IPS-18c (cell line): ENCODE data around the gene OGFR.

Experiments
- H3K4me3 ChIP-seq: 2 replicates; pipeline ENCODE4 v1.7.0; 2013; ENCODE audit warnings: low read depth, mild to moderate bottlenecking, low read length, moderate library complexity; ENCODE audit not compliant: insufficient read depth
- H3K9me3 ChIP-seq: one replicate; pipeline ENCODE4 v1.6.1; 2013; ENCODE audit warnings: mild to moderate bottlenecking, low read length, moderate library complexity; ENCODE audit not compliant: control insufficient read depth, insufficient read depth

OGFR gene

DNA sequence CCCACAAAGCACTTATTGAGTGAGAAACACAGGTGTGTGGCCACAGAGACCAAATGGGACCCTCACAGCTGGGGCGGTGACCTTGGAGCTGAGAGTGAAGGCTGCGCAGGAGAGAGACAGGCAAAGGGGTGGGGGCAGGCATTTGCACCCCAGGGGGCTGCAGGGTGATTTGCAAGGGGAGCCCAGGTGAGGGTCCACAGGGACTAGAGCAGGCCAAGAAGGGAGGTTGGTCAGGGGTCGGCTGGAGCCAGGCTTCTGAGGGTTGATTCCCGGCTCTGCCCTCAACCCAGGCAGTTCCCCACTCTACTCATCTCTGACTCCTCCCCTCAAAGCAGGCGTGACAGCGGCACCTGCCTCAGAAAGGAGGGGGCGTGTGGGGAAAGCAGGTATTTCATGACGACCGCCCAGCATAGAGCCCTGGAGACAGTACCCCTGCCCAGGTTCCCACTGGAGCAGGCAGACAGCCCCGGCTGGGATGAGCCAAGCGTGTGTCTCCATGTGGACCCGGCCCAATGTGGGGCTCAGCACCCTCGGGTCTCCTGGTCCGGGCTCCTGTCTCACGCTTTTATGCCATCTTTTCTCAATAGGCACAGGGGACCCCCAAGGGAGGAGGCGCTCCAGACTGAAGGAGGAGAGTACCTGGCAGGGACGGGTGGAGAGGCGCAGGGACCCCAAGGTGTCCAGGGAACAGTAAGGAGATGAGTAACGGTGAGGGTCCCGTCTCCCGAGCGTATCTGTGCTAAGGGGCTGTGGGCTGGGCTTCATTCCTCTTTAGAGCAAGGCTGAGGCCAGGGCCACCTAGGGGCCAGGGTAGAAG, 11.5 kb upstream of the OGFR start:
- Histone ChIP-seq H3K4me3 (no peak overlapping the region), H3K9me3 (no peaks in the 10 kb centered on the region)

DNA sequence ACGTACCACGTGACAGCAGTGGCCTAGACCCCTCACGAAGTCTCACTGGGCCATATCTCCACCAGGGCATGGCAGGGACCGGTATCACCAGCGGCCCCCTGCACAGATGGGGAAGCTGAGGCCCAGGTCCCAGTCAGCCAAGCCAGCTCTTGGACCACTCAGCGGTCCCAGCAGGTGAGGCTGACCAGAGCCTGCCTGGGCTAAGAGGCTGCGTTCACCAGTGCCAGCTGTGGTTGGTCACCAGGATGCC, 11.0 kb upstream of the OGFR start:
- H3K4me3 ChIP-seq, result peak overlapping the region; percentile 34
- H3K9me3 ChIP-seq, result no peaks in the 10 kb centered on the region

GRCh38 chr20:62794007-62794724, 10.5 kb upstream of the OGFR start:
- Histone ChIP-seq H3K9me3 (no peaks in the 10 kb centered on the region), H3K4me3 (peak overlapping the region; percentile 58)

DNA sequence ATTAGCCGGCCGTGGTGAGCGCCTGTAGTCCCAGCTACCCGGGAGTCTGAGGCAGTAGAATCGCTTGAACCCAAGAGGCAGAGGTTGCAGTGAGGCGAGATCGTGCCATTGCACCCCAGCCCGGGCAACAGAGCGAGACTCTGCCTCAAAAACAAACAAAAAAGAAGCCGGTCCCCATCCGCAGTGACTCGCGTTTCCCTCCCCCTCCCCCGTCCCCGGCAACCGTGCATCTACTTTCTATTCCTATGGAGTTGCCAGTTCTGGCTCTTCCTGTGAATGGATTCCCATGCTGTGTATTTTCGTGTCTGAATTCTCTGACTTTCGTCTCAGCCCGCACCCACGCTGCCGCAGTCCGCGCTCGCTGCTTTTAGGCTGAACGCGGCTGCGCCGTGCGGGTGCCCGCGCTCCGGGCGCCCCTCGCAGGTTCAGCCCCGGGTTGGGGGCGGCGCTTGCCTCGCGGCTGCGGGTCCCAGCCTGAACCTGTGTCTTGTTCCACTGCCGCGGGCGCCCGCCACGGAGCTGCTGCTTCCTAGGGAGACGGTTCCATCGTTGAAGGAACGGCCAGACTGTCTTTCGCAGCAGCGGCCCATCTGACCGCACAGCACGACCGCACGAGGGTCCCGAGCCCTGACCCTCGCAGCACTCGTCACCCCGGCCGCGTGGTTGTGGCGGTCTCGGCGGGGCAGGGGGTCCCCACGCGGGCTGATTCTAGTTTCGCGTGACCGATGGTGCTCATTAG, 9.4 kb upstream of the OGFR start:
- Histone ChIP-seq H3K9me3 (no peaks in the 10 kb centered on the region), H3K4me3 (peak overlapping the region; percentile 58)

DNA sequence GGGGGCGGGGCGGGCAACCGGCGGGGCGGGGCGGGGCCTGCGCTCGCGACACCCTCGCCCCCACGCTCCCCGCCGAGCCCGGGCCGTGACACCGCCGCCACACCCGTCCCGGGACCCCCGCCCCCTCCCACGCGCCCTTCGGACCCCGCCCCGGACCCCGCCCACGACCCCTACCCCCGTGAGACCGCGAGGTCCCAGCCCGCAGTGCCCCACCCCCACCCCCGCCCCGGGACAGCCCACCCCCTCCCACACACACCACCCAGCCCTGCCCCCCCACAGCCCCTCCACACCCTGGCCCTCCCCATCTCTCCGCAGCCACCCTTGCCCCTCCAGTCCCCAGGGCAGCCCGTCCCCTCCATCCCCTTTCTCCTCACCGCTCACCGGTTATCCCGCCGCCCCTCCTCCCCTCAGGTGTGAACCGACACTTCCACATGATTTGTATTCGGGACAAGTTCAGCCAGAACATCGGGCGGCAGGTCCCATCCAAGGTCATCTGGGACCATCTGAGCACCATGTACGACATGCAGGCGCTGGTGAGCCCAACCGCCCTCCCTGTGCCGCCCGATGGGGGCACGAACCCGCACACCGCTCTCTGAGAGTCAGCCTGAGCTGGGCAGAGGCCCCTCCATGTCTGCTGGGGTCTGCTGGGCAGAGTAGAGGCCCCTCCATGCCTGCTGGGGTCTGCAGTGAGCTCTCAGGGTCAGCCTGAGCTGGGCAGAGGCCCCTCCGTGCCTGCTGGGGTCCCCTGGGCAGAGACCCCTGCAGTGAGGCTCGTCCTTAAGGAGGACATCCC, 7.7 kb upstream of the OGFR start:
- peak overlapping the region; percentile 60 for H3K4me3 ChIP-seq
- no peaks in the 10 kb centered on the region for H3K9me3 ChIP-seq

GRCh38 chr20:62797671-62798532, 6.7 kb upstream of the OGFR start:
- Histone ChIP-seq H3K9me3 (no peaks in the 10 kb centered on the region), H3K4me3 (no peak overlapping the region)

DNA sequence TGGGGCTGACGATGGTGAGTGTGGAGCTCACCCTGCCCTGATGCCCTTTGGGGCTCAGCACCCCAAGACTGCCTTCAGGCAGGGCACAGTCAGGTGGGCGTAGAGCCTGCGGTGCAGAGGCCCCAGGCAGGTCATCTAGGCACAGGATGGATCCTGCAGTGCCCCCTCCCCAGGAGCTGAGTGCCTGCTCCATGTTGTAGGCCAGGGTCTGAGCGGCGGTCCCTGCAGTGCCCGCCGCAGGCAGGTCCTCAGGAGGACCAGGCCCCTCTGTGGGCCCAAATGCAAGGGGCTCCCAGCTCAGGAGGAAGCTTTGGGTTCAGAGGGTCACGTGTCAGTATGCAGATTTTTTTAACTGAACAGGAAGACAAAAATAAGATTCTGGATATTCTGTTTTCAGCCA, 5.6 kb upstream of the OGFR start:
- H3K9me3 ChIP-seq, result no peaks in the 10 kb centered on the region

GRCh38 chr20:62799459-62799858, 5.2 kb upstream of the OGFR start:
- Histone ChIP-seq H3K4me3 (no peak overlapping the region), H3K9me3 (no peaks in the 10 kb centered on the region)

More for the DNA sequence above, 5.6 kb upstream of the OGFR start:
- no peak overlapping the region for H3K4me3 ChIP-seq

- Histone ChIP-seq H3K9me3 (no peaks in the 10 kb centered on the region), H3K4me3 (no peak overlapping the region)
Measured at GRCh38 chr20:62799873-62800272, 4.8 kb upstream of the OGFR start.

DNA sequence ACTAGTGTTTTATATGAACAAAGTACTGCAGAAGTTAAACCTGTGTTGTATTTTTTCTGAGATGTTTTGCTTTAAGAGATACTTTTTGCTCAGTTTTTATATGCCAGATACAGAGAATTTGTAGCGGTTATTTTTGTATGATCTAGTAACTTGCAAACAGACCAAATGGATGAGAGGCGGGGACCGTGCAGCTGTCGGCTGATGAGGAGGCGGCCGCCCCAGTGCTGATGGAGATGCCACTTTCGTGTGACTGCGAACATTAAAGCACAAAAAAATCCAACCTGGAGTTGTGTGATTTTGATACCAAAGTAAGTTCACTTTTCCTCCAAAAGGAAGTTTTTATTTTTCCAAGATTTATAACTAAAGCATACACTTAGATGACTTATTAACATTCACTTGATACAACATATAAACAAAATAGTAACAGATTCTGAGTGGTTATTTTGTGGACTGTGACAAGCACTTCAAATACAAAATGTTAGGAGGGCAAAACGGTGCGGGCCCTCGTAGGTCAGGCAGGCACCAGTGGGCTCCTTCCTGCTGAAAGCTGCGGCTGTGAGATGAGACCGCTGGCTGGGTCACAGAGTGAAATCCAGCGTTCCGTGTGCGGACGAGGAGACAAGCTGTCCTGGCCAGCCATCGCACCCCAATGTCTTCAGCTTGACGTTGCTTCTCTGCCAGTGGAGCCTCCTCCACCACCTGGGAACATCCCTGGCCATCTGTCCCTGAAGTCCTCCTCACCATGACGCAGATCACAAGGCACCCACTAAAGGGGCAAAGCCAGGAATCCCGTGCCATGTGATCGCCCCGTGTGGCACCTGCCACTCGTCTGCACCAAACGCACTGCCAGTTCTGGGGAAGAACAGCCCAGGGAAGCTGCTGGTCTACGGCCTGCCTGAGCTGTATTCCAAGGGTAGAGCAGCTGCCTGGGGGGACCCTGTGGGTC, 4.0 kb upstream of the OGFR start:
- H3K4me3 ChIP-seq, result no peak overlapping the region
- no peaks in the 10 kb centered on the region for H3K9me3 ChIP-seq

GRCh38 chr20:62801284-62802010, 3.2 kb upstream of the OGFR start:
- Histone ChIP-seq H3K4me3 (no peak overlapping the region), H3K9me3 (no peaks in the 10 kb centered on the region)

- Histone ChIP-seq H3K4me3 (no peak overlapping the region), H3K9me3 (no peaks in the 10 kb centered on the region)
Measured at GRCh38 chr20:62802026-62802712, 2.5 kb upstream of the OGFR start.

DNA sequence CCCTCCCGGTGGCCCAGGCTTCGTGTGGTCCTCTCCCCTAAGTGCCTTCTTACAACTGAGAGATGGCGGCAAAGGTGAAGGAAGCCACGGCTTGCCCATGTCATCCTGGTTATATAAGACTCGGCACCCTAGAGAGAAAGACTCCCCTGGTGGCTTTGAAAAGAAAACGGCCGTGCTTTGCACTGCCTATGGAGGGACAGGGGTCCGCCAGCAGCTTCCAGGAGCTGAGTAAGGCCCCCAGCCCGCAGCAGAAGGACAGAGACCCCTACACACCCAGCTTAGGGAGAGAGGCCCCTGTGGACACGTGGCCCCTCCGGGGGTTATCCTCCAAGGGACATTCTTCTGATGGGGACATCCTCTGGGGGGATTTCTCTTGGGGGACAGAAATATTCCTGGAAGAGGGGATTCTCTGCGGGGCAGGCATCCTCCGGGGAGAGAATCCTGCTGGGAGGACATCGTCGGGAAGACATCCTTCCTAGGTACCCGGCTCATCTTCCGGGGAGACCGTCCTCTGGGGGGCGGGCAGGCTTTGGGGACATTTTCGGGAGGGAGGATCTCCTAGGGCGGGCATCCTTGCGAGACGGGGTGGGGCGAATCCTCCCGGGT, 511 bp upstream of the OGFR start:
- Histone ChIP-seq H3K4me3 (peak overlapping the region; percentile 38), H3K9me3 (no peaks in the 10 kb centered on the region)

GRCh38 chr20:62805155-62805710, 598 bp downstream of the OGFR start:
- Histone ChIP-seq H3K4me3 (peak overlapping the region; percentile 74), H3K9me3 (no peaks in the 10 kb centered on the region)
